ENCODE data around the gene BEAN1.

BEAN1 gene, protein sequence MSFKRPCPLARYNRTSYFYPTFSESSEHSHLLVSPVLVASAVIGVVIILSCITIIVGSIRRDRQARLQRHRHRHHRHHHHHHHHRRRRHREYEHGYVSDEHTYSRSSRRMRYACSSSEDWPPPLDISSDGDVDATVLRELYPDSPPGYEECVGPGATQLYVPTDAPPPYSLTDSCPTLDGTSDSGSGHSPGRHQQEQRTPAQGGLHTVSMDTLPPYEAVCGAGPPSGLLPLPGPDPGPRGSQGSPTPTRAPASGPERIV

DNA sequence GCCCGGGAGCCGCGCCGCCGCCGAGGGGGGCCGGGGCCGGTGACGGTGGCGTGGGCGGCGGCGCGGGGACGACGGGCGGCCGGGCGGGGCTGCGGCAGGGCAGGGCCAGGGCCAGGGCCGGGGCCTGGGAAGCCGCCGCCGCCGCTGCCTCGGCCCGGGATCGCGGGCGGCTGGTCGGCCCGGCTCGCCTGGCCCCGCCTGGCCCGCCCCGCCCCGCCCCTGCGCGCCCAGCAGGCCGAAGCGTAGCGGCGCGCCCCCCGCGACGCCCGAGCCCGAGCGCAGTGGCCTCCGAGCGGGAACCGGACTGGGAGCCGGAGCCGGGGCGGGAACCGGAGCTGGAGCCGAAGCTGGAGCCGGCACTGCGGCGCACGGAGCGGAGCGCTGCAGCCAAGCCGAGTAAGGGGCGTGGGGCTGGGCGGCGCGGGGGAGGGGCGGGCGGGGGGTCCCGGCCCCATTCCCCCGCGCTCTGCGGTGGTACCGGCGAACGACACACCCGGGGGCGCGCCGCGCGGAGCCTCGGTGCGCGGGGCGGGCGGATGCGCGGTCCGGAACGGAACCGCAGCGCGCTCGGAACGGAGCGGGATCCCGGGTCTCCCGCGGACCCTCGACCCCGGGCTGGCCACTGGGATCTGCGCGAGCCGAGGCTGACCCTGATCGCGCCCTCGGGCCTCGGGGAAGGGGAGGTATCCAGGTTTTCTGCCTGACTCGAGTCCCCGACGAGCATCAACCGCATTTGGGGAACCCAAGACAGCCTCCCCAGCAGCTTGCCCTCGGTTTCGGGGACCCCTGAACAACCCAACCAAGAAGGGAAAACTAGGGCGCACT, at the start of gene BEAN1:
BEAN1 (plus strand) TSS at position 260 of the 825 bp plus-strand sequence. CDS start 10,382 bp downstream, outside the sequence.
- DNase-seq: no peak

DNA sequence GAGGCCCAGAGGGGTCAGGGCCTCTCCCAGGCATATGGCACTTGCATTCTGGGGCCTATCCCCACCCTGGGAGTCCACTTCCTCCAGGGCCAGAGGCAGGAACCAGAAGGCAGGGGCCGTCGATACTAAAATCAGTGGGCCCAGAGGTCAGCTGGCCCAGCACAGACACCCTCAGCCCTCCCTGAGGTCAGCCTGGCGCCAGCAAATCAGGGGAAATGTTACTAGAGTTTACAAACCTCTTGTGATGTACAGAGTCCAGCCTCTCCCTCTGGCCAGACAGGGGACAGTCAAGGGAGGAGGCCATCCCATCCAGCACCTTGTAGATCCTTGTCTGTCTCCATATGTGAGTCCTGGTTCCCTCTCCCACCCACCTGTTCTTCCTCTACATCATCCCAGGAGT, 49.8 kb upstream of the BEAN1 start:
- no peak for DNase-seq

DNA sequence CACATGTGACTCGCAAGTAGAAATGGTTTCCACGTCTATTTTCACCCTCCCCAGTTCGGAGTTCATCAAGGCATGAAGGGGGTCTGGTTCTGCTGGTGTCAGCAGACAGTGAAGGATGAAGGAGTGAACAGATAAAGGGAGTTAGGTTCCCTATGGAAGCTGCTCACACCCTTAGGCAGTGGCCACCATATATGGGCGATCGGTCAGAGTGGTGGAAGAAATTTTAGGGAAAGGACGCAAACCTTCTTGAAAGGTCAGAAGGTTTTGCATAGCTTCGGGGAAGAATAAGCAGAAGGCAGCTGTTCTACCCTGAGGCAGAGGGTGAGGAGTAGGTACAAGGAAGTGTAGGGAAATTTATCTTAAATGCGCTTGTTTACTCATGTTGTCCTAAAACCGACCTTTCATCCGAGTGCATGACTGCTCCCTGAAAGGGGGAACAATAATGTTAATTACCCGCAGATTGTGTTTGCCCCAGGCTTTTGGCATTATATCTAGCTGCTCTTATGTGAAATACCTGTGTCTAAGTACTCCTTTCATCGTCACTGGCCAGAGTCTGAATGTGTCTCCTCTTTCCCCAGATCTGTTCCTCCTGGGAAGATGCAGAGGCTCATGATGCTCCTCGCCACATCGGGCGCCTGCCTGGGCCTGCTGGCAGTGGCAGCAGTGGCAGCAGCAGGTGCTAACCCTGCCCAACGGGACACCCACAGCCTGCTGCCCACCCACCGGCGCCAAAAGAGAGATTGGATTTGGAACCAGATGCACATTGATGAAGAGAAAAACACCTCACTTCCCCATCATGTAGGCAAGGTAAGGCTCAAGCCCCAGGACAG, 48.1 kb upstream of the BEAN1 start:
- no peak for DNase-seq

DNA sequence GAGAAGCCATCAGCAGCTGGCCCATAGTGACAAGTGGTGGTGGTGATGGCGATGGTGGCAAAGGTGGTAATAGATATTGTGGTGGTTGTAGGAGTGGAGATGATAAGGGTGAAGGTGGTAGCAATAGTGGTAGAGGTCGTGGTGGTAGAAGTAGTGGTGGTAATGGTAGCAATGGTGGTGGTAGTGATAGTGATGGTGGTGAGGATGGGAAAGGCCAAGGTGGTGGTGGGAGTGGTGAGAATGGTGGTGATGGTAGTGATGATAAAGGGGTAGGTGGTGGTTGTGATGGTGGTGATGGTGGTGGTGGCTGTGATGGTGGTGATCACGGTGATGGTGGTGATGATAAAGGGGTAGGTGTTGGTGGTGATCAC, 47.5 kb upstream of the BEAN1 start:
- DNase-seq: no peak

DNA sequence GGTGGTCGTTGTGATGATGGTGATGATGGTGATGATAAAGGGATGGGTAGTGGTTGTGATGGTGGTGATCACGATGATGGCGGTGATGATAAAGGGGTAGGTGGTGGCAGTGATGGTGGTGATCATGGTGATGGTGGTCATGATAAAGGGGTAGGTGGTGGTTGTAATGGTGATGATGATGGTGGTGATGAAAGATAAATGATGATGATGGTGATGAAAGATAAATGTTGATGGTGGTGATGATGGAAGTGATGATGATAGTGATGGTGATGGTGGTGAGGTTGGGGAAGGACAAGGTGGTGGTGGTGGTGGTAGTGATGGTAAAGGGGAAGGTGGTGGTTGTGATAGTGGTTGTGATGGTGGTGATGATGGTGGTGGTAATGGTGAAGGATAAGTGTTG, 46.7 kb upstream of the BEAN1 start:
- DNase-seq: no peak

DNA sequence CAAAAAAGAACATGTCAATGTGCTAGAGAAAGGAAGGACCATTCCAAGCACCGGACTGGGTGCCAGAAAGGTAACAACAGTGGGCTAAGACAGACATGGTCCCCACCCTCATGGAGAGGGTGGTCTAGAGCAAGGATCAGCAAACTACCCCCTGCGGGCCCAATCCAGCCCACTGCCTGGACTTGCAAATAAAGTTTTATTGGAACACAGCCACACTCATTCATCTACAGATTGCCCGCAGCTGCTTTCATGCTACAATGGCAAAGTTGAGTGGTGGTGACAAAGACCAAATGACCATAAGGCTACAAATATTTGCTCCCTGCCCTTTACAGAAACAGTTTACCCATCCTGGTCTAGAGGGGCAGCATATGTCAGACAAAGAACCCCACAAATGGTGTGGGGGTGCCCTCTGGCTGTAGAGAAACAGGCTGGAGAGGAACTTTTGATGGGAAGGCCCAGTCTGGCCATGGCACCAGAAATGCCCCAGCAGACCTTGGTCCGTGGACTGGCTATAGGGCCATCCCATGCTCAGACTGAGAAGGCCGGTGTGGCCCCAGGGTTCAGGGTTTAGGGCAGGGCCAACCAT, 45.4 kb upstream of the BEAN1 start:
- DNase-seq: no peak

DNA sequence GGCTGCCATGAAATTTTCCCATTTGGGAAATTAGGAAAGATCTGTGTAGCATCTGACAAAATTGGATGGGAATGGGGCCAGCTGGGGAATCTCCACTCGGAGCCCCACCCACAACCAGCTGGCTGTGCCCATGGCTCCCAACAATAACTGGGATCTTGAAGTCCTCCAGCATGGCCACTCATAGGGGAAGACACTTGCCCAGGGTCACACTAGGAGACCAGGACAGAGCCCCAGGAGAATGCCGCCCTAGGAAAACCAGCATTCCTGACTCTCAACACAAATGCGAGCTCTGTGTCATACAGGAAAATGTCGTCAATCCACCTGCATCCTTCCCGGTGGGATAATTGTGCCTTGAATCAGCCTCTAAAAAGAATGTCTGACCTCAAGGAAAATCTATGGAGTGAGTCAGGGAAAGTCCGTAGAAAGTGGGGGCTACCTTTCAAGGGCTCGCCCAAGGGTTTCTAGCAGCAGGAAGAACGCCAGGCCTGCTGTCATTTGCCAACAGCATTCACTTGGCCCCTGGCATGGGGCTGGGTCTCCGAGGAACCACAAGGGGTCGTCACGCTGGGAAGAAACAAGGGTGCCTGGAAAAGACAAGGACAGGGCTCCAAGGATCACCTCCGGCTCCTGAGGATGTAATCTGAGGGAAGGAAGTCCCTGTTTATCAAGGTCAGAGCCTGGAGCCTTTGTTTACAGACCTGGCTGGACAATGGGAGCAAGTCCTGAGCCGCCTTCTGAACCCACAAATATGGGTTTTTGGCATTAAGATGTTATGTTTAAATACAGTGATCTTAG, 44.7 kb upstream of the BEAN1 start:
- DNase-seq: no peak

DNA sequence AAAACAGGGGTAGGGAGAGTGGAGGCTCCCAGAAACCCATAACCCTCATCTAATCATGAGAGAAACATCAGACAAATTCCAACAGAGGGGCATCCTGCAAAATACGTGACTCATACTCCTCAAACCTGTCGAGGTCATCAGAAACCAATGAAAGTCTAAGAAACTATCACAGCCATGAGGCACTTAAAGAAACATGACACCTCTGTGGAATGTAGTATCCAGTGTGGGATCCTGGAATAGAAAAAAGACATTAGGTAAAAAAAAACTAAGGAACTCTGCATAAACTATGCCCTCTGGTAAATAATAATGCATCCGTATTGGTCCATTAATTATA, 44.2 kb upstream of the BEAN1 start:
- DNase-seq: no peak

DNA sequence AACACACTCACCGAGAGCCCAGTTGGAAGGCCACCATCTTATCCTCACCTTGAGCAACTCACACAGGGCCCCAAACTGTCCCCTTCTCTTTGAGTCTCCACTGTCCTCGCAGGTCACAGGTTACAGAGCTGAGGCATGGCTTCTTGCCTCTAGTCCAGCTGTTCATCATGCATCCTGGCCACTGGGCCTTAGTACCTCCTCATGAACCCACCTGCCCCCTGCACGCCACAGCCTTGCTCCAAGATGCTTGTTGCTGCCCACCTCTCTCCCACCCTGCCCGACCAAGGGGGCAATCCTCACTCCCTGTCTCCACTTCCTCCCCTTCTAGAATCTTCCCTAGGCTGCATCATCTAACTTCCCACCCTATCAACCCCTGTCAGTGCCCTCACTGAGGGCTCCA, 43.5 kb upstream of the BEAN1 start:
- DNase-seq: no peak

DNA sequence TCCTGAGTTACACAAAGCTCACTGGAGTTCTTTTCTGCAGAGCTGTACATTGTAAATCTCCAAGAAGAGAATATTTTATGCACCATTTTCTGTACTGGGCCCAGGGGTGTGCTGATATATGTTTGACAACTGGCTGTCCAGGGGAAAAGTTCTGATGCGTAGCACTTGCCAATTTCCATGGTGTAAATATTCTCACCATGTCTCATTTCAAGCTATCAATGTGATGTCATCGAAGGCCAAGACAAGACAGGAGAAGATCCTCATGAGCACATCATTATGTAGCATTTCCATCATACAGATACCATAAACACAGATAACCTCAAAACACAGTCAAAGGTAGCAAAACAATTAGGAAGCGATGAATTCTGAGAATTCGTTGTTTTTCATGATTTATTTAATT, 41.7 kb upstream of the BEAN1 start:
- no peak for DNase-seq

DNA sequence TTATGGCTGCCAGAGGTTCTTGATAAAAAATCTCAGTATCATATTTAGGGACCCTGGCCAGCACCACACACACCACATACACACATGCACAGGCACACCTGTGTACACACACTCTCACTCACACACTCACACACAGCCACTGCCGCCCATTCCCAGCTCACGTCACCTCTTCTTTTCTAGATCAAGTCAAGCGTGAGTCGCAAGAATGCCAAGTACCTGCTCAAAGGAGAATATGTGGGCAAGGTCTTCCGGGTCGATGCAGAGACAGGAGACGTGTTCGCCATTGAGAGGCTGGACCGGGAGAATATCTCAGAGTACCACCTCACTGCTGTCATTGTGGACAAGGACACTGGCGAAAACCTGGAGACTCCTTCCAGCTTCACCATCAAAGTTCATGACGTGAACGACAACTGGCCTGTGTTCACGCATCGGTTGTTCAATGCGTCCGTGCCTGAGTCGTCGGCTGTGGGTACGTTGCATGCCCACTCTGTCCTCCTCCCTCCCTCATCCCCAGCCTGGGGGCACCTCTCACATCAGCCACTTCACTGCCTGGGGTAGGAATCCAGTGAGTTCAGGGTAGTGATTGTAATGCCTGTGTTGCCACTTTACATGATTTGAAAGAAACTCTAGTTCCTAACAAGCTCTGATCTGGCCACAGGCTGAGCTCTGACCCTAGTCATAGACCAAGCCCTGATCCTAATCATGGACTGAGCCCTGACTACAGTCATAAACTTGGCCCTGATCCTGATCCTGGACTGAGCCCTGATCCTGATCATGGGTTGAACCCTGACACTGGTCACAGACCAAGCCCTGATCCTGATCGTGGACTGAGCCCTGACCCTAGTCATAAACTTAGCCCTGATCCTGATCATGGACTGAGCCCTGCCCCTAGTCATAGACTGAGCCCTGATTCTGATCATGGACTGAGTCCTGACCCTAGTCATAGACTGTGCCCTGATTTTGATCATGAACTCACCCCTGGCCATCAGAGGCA, 40.2 kb upstream of the BEAN1 start:
- DNase-seq: no peak

DNA sequence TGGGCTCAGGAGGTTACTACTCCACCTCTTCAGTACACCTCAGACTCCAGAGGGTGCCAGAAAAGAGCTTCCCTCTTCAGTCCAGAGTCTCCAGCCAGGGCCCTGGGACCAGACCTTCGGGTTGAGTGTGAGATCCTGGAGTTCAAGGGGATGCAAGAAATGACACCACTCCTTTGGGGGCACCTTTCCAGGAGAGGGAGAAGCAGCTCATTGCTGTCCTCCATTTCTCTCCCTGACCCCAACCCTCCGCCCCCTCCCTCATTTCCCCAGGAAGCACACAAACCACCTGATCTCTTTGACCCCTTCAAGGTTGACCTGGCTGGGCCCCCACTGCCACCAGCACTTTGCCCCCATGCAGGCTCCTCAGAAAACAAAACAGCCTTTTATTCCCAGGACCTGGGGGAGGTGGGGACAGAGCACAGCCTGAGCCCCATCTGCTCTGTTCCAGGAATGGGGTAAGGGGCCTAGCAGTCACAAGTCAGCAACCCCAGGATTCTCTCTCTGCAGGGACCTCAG, 39.2 kb upstream of the BEAN1 start:
- DNase-seq: no peak

DNA sequence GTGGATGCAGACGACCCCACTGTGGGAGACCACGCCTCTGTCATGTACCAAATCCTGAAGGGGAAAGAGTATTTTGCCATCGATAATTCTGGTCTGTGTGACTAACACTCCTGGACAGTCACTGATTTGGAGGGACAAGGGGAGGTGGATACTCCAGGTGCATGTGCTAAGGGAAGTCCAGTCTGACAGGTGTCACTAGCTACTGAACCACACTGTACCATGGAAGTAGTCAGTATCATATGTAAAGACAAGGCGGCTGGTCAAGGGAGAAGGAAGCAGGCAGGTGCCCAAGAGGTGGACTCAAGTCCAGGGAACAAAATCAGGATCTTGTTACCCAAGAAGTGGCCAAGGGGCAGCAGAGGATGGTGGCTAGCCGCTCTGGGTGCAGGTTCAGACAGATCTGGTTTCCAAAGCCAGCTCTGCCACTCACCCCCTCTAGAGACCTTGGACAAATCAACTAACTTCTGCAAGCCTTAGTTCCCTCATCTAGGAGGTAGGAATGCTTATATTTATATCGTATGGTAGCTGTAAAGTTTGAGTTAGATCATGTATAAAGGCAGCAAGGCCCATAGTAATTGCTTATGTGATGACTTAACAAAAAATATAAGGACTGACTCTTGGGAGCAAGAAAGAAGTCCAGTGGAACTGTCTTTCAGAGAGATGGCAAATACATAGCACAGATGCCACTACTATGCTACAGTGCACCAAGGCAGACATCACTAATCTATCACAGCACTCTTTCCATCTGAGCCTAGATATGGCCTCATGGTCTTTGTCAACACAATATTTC, 38.5 kb upstream of the BEAN1 start:
- DNase-seq: no peak

DNA sequence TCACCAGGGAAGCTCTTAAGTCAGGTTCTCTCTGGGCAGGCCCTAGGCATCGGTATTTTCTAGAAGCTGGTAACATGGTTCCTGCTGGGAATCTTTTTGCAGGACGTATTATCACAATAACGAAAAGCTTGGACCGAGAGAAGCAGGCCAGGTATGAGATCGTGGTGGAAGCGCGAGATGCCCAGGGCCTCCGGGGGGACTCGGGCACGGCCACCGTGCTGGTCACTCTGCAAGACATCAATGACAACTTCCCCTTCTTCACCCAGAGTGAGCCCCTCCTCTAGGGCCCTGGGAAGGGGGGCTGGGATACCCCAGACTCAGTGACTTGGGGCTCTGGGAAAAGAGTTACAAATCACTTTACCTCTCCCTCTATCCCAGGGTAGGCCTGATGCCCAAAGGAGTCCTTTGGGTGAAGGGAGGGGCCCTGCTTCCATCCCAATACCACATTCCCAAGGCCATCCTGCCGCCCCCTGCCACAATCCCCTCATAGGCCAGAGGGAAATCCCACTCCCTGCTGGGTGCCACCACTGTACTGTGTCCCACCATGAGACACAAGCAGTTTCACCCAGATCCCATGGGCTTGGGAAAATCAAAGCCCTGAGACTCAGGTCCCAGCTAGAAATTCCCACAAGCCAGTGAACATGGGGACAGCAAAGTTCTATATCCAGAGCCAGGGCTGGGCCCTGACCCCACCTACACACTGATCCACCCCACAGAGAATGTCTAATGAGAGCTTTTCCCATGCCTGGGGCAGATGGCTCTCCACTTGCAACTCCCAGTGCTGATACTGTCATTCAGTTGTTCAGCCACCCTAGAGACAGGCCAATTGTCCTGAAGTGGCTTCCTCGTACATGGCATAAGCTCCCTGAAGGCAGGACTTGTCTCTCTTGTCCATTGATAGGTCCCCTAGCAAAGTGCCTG, 37.6 kb upstream of the BEAN1 start:
- no peak for DNase-seq

DNA sequence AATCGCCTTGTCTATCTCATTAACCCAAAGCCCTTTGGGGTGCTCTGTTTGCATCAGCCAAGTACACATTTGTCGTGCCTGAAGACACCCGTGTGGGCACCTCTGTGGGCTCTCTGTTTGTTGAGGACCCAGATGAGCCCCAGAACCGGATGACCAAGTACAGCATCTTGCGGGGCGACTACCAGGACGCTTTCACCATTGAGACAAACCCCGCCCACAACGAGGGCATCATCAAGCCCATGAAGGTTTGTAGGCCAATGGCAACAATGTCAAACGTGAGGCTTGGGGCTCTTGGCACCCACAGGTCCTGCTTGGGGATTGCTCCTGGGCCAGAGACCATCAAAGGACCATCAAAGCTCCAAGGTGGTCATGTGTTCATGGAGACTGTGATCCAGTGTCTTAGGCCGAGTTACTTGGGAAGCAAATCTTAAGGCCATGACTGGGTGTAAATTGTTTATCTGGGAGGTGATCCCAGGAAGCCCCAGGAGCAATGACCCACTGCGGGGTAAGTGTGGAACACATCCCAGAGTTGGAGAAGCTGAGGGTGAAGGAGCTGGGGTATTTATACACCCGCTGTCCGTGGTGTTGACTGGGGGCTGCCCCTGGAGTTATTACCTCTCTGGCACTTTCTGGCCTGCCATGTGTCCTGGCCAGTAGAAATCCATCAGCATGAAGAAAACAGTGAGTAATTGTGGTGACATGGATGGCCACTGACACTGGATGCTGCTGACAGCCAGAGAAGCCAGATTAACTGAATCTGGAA, 36.6 kb upstream of the BEAN1 start:
- DNase-seq: no peak

DNA sequence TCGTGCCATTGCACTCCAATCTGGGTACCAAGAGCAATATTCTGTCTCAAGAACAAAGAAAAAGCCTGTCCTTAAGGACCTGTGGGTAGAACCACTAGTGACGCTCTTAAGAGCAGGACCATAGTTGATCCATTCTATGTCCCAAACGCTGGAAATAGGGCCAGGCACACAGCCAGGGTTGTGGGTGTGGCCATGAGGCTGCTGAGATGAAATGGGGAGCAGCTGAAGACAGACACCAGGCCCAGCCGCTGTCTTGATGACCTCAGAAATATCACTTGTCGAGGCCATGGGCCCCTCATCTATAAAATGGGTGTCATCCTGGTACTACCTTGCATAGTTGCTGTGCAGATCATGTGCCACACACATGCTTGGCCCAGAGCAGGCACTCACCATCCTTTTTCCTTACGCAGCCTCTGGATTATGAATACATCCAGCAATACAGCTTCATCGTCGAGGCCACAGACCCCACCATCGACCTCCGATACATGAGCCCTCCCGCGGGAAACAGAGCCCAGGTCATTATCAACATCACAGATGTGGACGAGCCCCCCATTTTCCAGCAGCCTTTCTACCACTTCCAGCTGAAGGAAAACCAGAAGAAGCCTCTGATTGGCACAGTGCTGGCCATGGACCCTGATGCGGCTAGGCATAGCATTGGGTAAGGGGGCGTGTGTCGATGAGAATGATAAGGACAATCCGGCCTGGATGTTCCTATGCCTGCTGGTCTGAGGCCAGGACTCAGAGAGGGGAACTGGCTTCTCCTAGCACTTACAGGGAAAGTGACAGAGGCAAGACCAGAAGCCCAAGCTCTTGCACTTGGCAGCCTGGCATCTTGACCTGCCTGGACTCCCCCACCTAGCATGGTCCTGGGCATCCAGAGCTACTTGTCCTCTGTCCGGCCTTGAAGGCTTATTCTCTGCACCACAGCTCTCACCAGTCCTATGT, 35.1 kb upstream of the BEAN1 start:
- no peak for DNase-seq
